ENCODE results near the gene HGF. TPM values are rescaled to one million over a fixed set of nuclear protein-coding genes. Genes with fewer than 3 reads are reported as not detected.

HGF gene
- total RNA-seq, 1 donor from 2014 or later, result 0.14 TPM

DNA sequence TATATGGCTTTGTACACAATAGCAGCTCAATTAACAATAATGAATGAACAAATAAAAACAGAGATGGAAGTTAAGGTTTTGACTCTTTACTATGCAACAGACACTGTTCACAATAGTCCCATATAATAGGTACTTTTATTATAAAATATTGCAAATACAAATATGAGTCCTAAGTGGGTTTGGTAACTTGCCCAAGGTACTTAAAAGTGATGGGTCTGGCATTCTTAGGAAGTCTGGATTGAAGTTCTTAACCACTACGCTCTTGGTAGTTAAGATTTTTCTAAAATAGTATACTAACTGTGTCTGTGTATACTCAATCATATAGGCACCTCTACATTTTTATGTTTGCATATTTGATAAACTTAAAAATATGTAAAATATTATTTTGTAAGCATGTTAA lies 55.5 kb downstream of the HGF start:
- no peaks in the 10 kb centered on the region for H3K27me3 Mint-ChIP-seq (ENCODE audit: low read depth)
- no peaks in the 10 kb centered on the region for H3K4me1 Mint-ChIP-seq
- no peaks in the 10 kb centered on the region for H3K36me3 Mint-ChIP-seq (ENCODE audit: low read depth)
- H3K9me3 Mint-ChIP-seq, result no peaks in the 10 kb centered on the region
- no peak overlapping the region for H3K27ac Mint-ChIP-seq (ENCODE audit: unreplicated experiment)
- TF ChIP-seq, protein P1, sequence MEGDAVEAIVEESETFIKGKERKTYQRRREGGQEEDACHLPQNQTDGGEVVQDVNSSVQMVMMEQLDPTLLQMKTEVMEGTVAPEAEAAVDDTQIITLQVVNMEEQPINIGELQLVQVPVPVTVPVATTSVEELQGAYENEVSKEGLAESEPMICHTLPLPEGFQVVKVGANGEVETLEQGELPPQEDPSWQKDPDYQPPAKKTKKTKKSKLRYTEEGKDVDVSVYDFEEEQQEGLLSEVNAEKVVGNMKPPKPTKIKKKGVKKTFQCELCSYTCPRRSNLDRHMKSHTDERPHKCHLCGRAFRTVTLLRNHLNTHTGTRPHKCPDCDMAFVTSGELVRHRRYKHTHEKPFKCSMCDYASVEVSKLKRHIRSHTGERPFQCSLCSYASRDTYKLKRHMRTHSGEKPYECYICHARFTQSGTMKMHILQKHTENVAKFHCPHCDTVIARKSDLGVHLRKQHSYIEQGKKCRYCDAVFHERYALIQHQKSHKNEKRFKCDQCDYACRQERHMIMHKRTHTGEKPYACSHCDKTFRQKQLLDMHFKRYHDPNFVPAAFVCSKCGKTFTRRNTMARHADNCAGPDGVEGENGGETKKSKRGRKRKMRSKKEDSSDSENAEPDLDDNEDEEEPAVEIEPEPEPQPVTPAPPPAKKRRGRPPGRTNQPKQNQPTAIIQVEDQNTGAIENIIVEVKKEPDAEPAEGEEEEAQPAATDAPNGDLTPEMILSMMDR (conservative IDR thresholded peaks at IDR 0.05), result no peak
- no peak for DNase-seq (ENCODE audit: low read depth, low spot score)
- H3K4me3 Mint-ChIP-seq, result no peak overlapping the region

DNA sequence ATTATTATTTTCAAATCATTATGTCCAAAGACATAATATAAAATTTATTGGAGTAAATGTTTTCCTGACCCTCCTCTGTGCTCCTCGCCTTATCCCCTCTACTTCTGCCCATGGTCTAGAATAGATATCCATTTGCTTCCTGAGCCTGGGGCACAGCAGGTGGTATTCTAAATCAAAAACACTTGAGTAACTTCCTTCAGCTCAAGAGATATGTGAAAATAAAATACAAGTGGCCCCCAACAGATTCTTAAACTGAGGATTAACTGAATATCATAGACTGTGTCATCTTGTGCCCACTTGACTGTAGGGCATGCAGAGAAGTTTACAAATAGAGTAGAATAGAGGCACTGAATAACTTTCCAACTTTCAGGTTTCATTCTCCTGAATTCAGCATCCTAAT lies 59.1 kb downstream of the HGF start:
- H3K4me1 Mint-ChIP-seq, result peaks cover 15% of the 10 kb centered on the region

DNA sequence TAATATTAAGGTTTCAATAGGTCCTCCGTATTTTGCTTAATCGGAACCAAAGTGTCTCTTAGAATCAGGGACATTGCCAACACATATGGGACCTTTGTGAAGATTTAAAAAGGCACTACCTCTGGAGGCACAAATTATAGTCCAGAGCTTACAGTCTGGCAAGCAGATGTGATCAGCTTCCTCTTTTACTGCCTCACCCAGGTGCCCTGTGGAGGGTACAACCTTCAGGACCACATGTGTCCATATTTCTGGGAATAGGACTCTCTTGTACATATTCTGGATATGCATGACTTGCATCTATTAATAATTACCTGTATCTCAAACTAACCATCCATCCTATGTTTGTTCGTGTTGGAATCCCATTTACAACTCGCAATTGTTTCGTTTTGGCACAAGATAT lies 60.0 kb downstream of the HGF start:
- Mint-ChIP-seq H3K4me3 (no peak overlapping the region), H3K27me3 (ENCODE audit: low read depth) (no peaks in the 10 kb centered on the region), H3K27ac (ENCODE audit: unreplicated experiment) (no peak overlapping the region), H3K9me3 (no peaks in the 10 kb centered on the region), H3K4me1 (peaks cover 23% of the 10 kb centered on the region), H3K36me3 (ENCODE audit: low read depth) (no peaks in the 10 kb centered on the region)
- no peak for DNase-seq (ENCODE audit: low read depth, low spot score)
- TF ChIP-seq, protein P1 (conservative IDR thresholded peaks at IDR 0.05), result no peak

More for the DNA sequence above, 59.1 kb downstream of the HGF start:
- no peaks in the 10 kb centered on the region for H3K27me3 Mint-ChIP-seq (ENCODE audit: low read depth)
- no peaks in the 10 kb centered on the region for H3K9me3 Mint-ChIP-seq
- TF ChIP-seq, protein P1 (conservative IDR thresholded peaks at IDR 0.05), result no peak
- peak overlapping the region; percentile 67 for H3K27ac Mint-ChIP-seq (ENCODE audit: unreplicated experiment)
- no peak overlapping the region for H3K4me3 Mint-ChIP-seq
- no peaks in the 10 kb centered on the region for H3K36me3 Mint-ChIP-seq (ENCODE audit: low read depth)
- DNase-seq (ENCODE audit: low read depth, low spot score), result no peak

DNA sequence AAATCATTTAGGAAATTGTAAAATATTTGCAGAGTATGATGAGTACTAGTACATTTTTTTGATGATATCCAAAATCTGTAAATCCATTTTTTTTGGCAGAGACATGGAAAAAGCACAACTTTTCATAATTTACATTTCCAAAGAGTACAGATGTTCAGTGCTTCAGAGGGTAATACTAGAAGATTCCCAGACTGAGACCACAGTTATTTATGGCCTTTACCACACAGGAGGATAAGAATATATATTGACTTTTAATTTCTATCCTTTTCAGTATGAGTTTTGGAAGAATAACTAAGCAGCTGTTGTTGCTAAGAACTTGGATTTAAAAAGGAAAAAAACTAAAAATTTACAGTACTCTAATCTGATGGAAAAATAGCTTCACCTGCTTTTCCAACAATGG lies 61.9 kb downstream of the HGF start:
- no peak for DNase-seq (ENCODE audit: low read depth, low spot score)
- TF ChIP-seq, protein P1 (conservative IDR thresholded peaks at IDR 0.05), result no peak
- H3K36me3 Mint-ChIP-seq (ENCODE audit: low read depth), result no peaks in the 10 kb centered on the region
- no peaks in the 10 kb centered on the region for H3K9me3 Mint-ChIP-seq
- H3K27ac Mint-ChIP-seq (ENCODE audit: unreplicated experiment), result no peak overlapping the region
- no peak overlapping the region for H3K4me3 Mint-ChIP-seq
- peaks cover 38% of the 10 kb centered on the region for H3K4me1 Mint-ChIP-seq
- no peaks in the 10 kb centered on the region for H3K27me3 Mint-ChIP-seq (ENCODE audit: low read depth)

DNA sequence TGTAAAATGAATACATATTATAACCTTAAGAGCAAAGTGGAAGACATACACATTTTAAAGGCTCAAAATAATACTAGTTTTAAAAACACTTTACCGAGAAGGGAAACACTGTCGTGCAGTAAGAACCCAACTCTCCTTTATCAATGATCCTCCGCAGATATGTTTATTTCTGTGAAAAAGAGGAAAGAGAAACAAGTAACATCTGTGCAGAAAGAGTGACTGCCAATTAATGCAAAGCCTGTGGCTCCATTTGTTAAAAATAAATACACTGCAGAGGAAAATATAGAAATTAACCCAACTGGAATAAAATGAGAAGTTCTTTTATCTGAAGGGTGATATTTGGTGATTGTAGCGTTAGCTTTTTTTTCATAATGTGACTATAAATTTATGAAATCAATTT lies 62.7 kb downstream of the HGF start:
- DNase-seq (ENCODE audit: low read depth, low spot score), result no peak
- Mint-ChIP-seq H3K27ac (ENCODE audit: unreplicated experiment) (no peak overlapping the region), H3K4me3 (no peak overlapping the region), H3K4me1 (peaks cover 38% of the 10 kb centered on the region), H3K27me3 (ENCODE audit: low read depth) (no peaks in the 10 kb centered on the region), H3K36me3 (ENCODE audit: low read depth) (no peaks in the 10 kb centered on the region), H3K9me3 (no peaks in the 10 kb centered on the region)
- TF ChIP-seq, protein P1 (conservative IDR thresholded peaks at IDR 0.05), result no peak

DNA sequence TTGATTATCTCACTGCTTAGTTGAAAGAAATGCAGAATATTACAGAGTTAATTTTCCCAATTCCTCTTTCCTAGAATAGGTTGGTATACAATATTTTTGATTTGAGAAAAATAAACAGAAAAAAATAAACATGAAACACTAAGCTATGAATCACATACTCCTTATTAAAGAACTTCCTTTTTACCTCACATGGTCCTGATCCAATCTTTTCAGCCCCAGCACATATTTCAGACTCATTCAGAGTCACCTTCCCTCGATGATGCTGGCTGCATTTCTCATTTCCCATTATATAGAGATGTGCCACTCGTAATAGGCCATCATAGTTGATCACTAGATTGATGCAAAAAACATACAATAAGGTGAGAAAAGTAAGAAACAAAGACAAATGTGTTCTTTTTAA lies 64.6 kb downstream of the HGF start:
- Mint-ChIP-seq H3K27me3 (ENCODE audit: low read depth) (no peaks in the 10 kb centered on the region), H3K27ac (ENCODE audit: unreplicated experiment) (peak overlapping the region; percentile 27), H3K4me3 (no peak overlapping the region), H3K9me3 (no peaks in the 10 kb centered on the region), H3K36me3 (ENCODE audit: low read depth) (no peaks in the 10 kb centered on the region), H3K4me1 (peaks cover 38% of the 10 kb centered on the region)
- TF ChIP-seq, protein P1 (conservative IDR thresholded peaks at IDR 0.05), result no peak
- DNase-seq (ENCODE audit: low read depth, low spot score), result no peak

Data from neural crest cell (in vitro differentiated cells).